SH-SY5Y (cell line): Measurements from ENCODE around the gene LIX1.

Experiments
- GATA2 ChIP-seq: IDR thresholded peaks from 2 replicates; pipeline ENCODE4 v1.6.1; 2011; ENCODE audit warnings: mild to moderate bottlenecking, low read depth, low read length
- GATA3 ChIP-seq: IDR thresholded peaks from 2 replicates; pipeline ENCODE4 v1.6.1; 2011; ENCODE audit warnings: low read depth, mild to moderate bottlenecking, low read length, moderate library complexity

DNA sequence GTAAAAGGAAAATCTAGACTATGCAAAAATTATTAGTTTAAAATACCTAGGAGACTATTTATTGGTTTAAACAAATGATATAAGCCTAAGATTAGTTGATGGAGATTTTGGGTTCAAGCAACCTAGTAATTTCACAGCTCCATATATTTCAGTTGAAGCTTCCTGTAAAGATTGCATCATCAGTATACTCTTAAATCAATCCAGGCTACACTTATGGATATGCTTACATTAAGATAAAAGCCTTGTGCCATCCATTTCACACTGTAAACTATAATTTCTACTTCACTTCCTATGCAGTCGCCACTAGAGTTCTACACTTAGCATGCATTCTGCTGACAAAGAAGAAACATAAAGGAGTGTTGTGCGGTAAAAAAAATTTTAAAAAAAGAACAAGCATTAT, 7.3 kb upstream of the LIX1 start:
- TF ChIP-seq GATA3 (no peak), GATA2 (no peak)
